Measurements from ENCODE around the gene EXOSC10.
"Not testable (repeated sequence)": the region's sequence is repeated elsewhere in the genome, so short reads cannot be mapped to it uniquely, and the experiment has no call there.

EXOSC10 gene

DNA sequence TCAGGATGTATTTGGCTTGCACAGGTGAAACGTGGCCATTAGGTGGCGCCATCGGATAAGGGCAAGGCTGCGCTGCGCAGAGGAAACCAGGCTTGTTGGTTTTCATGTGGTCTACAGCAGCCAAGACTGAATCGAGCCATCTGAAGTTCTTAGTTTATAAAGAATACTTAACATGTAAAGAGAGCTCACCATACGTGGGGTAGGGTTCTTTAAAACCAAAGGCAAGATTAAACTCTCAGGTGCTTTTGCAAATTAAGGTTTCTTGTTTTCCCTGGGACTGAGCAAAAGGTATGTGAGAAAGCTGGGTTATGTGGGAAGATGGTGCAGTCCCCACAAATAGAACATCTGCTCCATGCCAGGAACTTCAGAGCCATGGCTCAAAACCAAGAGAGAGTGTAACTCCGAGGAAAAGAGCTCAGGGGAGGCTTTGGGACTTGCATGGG is 61.9 kb downstream of the EXOSC10 start:
- CTCF ChIA-PET = interaction anchor here (0.6 to 5.3 kb wide), 72 partner anchors 9 to 712 kb away, joined by 3 to 101 read pairs (median 4); partner anchors contain the start of genes EXOSC10 and MASP2
- Mint-ChIP-seq H3K27me3 (peaks cover 4% of the 10 kb centered on the region), H3K9me3 (no peaks in the 10 kb centered on the region), H3K4me3 (no peak overlapping the region), H3K27ac (no peak overlapping the region), H3K36me3 (no peaks in the 10 kb centered on the region), H3K4me1 (peaks cover 7% of the 10 kb centered on the region)
- DNase-seq = peak; percentile 92

DNA sequence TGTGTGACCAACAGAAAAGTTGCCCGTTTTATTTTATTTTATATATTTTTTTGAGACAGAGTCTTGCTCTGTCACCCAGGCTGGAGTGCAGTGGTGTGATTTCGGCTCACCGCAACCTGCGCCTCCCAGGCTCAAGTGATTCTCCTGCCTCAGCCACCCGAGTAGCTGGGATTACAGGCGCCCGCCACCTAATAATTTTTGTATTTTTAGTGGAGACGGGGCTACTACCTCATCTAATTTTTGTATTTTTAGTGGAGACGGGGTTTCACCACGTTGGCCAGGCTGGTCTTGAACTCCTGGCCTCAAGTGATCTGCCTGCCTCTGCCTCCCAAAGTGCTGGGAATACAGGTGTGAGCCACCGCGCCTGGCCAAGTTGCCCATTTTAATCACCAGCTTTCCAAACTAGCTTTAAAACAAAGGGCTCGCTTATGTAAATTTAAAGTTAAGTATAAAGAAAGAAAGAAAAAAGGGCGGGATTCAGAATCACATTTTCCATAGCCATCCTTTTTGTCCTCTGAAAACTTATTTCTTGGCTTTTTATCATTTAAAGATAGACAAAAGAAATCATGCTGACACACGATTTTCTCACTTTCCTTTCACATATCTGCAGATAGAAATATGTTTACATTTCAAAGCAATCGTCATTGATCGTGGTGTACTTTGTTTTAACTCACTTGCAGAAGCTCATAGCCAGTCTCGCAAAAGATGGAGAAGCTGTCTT is 62.5 kb downstream of the EXOSC10 start:
- H3K36me3 Mint-ChIP-seq, H3K9me3 Mint-ChIP-seq, H3K27ac Mint-ChIP-seq, DNase-seq, H3K4me1 Mint-ChIP-seq, H3K4me3 Mint-ChIP-seq, H3K27me3 Mint-ChIP-seq: not testable (repeated sequence)
- CTCF ChIA-PET = interaction anchor here (0.6 to 5.3 kb wide), 64 partner anchors 9 to 712 kb away, joined by 3 to 101 read pairs (median 4); partner anchors contain the start of gene MASP2

DNA sequence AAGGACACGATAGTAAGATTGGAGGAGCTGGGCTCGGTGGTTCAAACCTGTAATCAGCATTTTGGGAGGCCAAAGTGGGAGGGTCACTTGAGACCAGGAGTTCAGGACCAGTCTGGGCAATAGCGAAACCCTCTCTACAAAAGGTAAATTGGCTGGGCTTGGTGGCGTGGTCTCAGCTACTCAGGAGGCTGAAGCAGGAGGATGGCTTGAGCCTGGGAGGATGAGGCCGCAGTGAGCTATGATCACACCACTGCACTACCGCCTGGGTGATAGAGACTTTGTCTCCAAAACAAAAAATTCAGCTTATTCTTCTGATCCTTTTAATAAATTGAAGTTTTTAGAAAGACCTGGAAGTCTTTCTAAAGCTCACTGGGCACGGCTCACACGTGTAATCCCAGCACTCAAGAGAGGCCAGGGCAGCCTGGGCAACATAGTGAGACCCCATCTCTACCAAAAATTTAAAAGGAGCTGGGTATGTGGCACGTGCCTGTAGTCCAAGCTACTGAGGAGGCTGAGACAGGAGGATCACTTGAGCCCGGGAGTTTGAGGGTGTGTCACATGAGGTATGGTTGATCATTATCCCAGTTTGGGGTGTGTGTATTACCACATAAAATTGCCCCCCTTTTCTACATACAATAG is 67.9 kb downstream of the EXOSC10 start:
- Mint-ChIP-seq H3K4me1 (no peaks in the 10 kb centered on the region), H3K36me3 (peaks cover 13% of the 10 kb centered on the region), H3K27me3 (peaks cover 4% of the 10 kb centered on the region), H3K27ac (peak overlapping the region; percentile 50), H3K4me3 (no peak overlapping the region), H3K9me3 (no peaks in the 10 kb centered on the region)
- DNase-seq = no peak
- CTCF ChIA-PET = interaction anchor here (1.1 kb wide), 1 partner anchor 349 kb away, joined by 4 read pairs; no protein-coding TSS in a partner anchor

DNA sequence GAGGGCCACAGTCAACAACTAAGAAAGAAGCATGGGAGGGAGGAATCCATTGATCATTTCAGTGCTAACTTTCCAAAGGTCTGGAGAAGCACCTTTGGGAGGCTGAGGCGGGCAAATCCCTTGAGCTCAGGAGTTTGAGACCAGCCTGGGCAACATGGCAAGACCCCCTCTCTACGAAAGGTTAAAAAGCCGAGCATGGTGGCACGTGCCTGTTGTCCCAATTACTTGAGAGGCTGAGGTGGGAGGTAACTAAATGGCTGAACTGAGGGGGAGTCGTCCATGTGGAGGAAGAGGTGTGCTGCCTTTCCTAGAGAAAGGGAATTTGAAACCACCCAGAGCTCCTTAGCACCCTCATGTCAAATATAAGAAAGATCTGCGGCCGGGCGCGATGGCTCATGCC is 68.8 kb downstream of the EXOSC10 start:
- Mint-ChIP-seq H3K36me3 (peaks cover 17% of the 10 kb centered on the region), H3K9me3 (no peaks in the 10 kb centered on the region), H3K4me1 (no peaks in the 10 kb centered on the region), H3K27me3 (peaks cover 4% of the 10 kb centered on the region), H3K4me3 (no peak overlapping the region), H3K27ac (no peak overlapping the region)
- no peak for DNase-seq
- CTCF ChIA-PET = interaction anchor here (1.3 kb wide), 1 partner anchor 611 kb away, joined by 3 read pairs; no protein-coding TSS in a partner anchor

DNA sequence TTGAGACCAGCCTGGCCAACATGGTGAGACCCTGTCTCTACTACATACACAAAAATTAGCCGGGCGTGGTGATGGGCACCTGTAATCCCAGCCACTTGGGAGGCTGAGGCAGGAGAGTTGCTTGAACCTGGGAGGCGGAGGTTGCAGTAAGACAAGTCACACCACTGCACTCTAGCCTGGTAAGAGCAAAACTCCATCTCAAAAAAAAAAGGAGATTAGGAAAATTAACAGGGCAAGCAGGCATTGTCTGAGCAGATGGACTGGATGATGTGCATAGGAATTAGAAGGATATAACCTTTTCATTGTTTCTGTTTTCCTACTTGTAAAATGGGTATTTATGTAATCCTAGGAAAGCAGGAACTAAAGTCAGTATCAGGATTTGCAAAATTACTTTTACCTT is 71.7 kb downstream of the EXOSC10 start:
- H3K36me3 Mint-ChIP-seq = peaks cover 38% of the 10 kb centered on the region
- CTCF ChIA-PET = interaction anchor here (1.6 kb wide), 1 partner anchor 9 kb away, joined by 5 read pairs; no protein-coding TSS in a partner anchor
- H3K4me3 Mint-ChIP-seq = no peak overlapping the region
- H3K4me1 Mint-ChIP-seq = peaks cover 3% of the 10 kb centered on the region
- H3K27ac Mint-ChIP-seq = no peak overlapping the region
- H3K27me3 Mint-ChIP-seq = no peaks in the 10 kb centered on the region
- no peaks in the 10 kb centered on the region for H3K9me3 Mint-ChIP-seq
- DNase-seq = no peak

DNA sequence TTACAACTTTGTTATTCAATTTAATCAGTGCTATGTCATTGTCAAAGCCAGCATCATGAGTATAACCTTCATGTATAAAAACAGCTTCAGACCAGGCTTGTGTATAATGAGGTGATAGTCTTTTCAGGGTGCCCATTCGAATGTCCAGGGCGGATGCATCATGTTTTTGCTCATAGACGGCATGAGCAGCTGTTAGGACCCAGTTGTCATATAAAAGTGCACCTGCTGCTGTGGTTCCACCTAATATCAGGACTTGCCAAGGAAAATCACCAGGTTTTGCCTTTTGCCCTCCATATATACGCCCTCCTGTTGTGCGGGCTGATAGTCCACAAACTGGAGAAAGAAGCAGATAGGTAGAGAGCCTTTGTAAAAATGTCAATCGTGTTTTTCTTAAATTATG is 72.4 kb downstream of the EXOSC10 start:
- Mint-ChIP-seq H3K27ac (no peak overlapping the region), H3K9me3 (no peaks in the 10 kb centered on the region), H3K4me1 (peaks cover 4% of the 10 kb centered on the region), H3K27me3 (no peaks in the 10 kb centered on the region), H3K4me3 (no peak overlapping the region), H3K36me3 (peaks cover 44% of the 10 kb centered on the region)
- CTCF ChIA-PET = interaction anchor here (1.6 kb wide), 1 partner anchor 10 kb away, joined by 5 read pairs; no protein-coding TSS in a partner anchor
- no peak for DNase-seq

DNA sequence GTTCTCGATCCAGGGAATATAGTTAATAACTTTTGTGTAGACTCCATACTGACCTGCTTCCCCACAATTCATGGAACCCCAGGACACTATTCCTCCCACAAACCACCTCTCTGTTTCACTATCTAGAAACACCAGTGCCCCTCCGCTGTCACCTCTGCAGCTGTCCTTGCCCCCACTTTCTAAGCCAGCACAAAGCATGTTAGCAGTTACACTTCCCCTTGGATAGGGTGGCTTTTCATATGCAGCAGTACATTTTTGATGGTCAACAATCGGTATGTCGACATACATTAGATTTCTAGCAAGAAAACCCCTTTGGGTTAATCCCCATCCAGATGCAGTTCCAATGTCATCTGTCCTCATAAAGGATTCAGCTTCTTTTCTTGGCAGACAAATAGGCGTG is 72.8 kb downstream of the EXOSC10 start:
- H3K36me3 Mint-ChIP-seq = peaks cover 48% of the 10 kb centered on the region
- CTCF ChIA-PET = no interaction called here

DNA sequence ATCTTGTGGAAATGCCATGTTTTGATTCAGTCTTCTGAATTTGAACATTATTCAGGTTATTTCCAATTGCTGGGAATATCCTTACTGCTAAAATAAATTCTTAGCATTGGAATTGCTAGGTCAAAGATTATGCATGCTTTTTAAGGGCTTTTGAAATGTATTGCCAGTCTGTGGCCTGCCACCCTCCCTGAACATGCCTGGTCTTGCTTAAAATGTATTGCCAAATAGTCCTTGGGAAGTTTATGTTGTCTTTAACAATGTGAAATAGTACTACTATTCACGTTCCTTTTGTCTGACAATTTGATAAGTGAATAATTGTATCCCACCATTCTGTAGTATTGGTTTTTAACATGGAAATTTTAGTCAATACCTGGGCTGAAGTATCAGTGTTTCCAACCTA is 73.6 kb downstream of the EXOSC10 start:
- H3K27ac Mint-ChIP-seq = no peak overlapping the region
- CTCF ChIA-PET = no interaction called here
- no peak overlapping the region for H3K4me3 Mint-ChIP-seq
- peaks cover 57% of the 10 kb centered on the region for H3K36me3 Mint-ChIP-seq
- no peaks in the 10 kb centered on the region for H3K9me3 Mint-ChIP-seq
- peaks cover 4% of the 10 kb centered on the region for H3K4me1 Mint-ChIP-seq
- no peaks in the 10 kb centered on the region for H3K27me3 Mint-ChIP-seq
- no peak for DNase-seq

More for the DNA sequence above, 72.8 kb downstream of the EXOSC10 start:
- DNase-seq = no peak
- H3K27ac Mint-ChIP-seq = peak overlapping the region; percentile 2
- no peaks in the 10 kb centered on the region for H3K27me3 Mint-ChIP-seq
- peaks cover 4% of the 10 kb centered on the region for H3K4me1 Mint-ChIP-seq
- H3K4me3 Mint-ChIP-seq = no peak overlapping the region
- no peaks in the 10 kb centered on the region for H3K9me3 Mint-ChIP-seq

DNA sequence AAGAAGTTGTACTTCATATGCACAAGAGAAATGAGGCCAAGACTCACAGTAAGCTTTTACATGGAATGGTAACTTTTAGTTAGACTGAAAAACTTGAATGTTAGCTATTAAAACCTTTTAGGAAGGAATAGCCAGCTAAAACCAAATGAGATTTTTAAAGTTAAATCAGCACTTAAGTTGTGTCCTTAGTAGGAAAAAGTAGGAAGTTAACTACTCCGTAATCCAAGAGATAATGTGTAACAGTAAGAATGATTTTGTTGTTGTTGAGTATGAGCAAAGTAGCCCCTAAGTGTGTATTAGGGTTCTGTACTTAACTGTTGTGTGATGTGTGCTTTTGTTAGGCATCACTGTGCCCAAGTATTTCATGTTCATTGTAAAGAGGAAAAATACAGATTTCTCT is 74.1 kb downstream of the EXOSC10 start:
- Mint-ChIP-seq H3K27ac (no peak overlapping the region), H3K9me3 (no peaks in the 10 kb centered on the region), H3K4me1 (peaks cover 4% of the 10 kb centered on the region), H3K36me3 (peaks cover 57% of the 10 kb centered on the region), H3K27me3 (no peaks in the 10 kb centered on the region), H3K4me3 (no peak overlapping the region)
- CTCF ChIA-PET = interaction anchor here (1.6 kb wide), 1 partner anchor 12 kb away, joined by 10 read pairs; no protein-coding TSS in a partner anchor
- DNase-seq = no peak

DNA sequence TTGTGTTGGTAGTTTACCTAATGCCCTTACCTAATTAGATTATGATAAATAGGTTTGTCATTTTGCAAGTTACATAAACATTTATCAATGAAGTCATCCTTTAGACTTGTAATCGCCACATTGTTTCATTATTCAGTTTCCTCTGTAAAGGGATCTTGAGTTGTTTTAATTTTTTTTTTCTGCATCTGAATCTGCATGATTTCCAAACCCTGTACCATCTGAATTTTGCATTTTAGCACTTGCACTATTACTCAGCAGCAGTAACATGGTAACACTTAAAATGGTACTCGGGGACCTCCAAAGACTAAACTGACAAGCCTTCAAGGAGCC is 74.8 kb downstream of the EXOSC10 start:
- Mint-ChIP-seq H3K27me3 (no peaks in the 10 kb centered on the region), H3K4me1 (peaks cover 4% of the 10 kb centered on the region), H3K27ac (no peak overlapping the region), H3K9me3 (no peaks in the 10 kb centered on the region), H3K4me3 (no peak overlapping the region), H3K36me3 (peaks cover 58% of the 10 kb centered on the region)
- no peak for DNase-seq
- CTCF ChIA-PET = interaction anchor here (1.6 kb wide), 1 partner anchor 13 kb away, joined by 10 read pairs; no protein-coding TSS in a partner anchor

DNA sequence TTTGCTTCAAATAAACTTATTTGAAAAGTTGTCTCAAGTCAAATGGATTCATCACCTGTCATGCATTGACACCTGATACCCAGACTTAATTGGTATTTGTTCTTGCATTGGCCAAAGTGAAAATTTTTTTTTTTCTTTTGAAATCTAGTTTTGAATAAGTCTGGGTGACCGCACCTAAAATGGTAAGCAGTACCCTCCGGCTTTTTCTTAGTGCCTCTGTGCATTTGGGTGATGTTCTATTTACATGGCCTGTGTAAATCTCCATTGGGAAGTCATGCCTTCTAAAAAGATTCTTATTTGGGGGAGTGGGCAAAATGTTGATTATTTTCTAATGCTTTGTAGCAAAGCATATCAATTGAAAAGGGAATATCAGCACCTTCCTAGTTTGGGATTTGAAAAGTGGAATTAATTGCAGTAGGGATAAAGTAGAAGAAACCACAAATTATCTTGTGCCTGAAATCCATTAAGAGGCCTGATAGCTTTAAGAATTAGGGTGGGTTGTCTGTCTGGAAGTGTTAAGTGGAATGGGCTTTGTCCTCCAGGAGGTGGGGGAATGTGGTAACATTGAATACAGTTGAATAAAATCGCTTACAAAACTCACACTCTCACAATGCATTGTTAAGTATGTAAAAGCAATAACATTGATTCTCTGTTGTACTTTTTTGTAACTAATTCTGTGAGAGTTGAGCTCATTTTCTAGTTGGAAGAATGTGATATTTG is 75.4 kb downstream of the EXOSC10 start:
- DNase-seq = no peak
- H3K9me3 Mint-ChIP-seq = no peaks in the 10 kb centered on the region
- H3K4me1 Mint-ChIP-seq = peaks cover 4% of the 10 kb centered on the region
- H3K36me3 Mint-ChIP-seq = peaks cover 61% of the 10 kb centered on the region
- no peak overlapping the region for H3K4me3 Mint-ChIP-seq
- H3K27me3 Mint-ChIP-seq = no peaks in the 10 kb centered on the region
- CTCF ChIA-PET = interaction anchor here (1.6 kb wide), 1 partner anchor 13 kb away, joined by 10 read pairs; no protein-coding TSS in a partner anchor
- no peak overlapping the region for H3K27ac Mint-ChIP-seq

DNA sequence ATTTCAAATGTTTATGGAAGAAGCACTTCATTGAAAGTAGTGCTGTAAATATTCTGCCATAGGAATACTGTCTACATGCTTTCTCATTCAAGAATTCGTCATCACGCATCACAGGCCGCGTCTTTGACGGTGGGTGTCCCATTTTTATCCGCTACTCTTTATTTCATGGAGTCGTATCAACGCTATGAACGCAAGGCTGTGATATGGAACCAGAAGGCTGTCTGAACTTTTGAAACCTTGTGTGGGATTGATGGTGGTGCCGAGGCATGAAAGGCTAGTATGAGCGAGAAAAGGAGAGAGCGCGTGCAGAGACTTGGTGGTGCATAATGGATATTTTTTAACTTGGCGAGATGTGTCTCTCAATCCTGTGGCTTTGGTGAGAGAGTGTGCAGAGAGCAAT is 76.5 kb downstream of the EXOSC10 start:
- CTCF ChIA-PET = no interaction called here

DNA sequence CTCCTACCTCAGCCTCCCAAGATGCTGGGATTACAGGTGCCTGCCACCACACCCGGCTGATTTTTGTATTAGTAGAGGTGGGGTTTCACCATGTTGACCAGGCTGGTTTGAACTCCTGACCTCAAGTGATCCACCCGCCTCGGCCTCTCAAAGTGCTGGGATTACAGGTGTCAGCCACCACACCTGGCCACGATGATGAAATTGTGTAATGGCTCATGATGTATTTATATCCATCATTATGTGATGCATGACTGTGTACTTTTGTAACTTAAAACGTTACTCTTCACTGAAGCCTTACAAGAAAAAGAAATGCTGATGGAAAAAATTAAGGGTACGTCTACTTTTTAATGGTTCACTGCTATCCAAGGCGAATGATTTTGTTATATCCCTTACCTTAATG is 79.7 kb downstream of the EXOSC10 start:
- DNase-seq = no peak
- Mint-ChIP-seq H3K27me3 (no peaks in the 10 kb centered on the region), H3K4me3 (no peak overlapping the region), H3K27ac (no peak overlapping the region), H3K9me3 (no peaks in the 10 kb centered on the region), H3K36me3 (peaks cover 71% of the 10 kb centered on the region), H3K4me1 (peaks cover 23% of the 10 kb centered on the region)
- CTCF ChIA-PET = no interaction called here

More for the DNA sequence above, 76.5 kb downstream of the EXOSC10 start:
- Mint-ChIP-seq H3K27me3 (no peaks in the 10 kb centered on the region), H3K4me1 (peaks cover 9% of the 10 kb centered on the region), H3K27ac (peak overlapping the region; percentile 55), H3K36me3 (peaks cover 72% of the 10 kb centered on the region), H3K4me3 (no peak overlapping the region), H3K9me3 (no peaks in the 10 kb centered on the region)
- DNase-seq = no peak

DNA sequence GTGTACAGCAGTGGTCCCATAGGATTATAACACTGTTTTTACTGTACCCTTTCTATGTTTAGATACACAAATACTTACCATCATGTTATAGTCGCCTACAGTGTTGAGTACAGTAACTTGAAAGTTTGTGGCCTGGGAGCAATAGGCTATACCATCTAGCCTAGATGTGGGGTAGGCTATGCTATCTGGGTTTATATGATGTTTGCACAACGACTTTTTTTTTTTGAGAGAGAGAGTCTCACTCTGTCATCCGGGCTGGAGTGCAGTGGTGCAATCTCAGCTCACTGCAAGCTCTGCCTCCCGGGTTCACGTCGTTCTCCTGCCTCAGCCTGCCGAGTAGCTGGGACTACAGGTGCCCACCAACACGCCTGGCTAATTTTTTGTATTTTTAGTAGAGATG is 80.3 kb downstream of the EXOSC10 start:
- H3K27me3 Mint-ChIP-seq, CTCF ChIA-PET, H3K4me3 Mint-ChIP-seq, DNase-seq, H3K9me3 Mint-ChIP-seq, H3K27ac Mint-ChIP-seq: not testable (repeated sequence)
- peaks cover 70% of the 10 kb centered on the region for H3K36me3 Mint-ChIP-seq
- H3K4me1 Mint-ChIP-seq = peaks cover 29% of the 10 kb centered on the region

Data from activated naive CD4-positive, alpha-beta T cell treated with anti-CD3 and anti-CD28 coated beads, Interleukin-2, amount 10 ng/mL, durations not matched to agents 7 days and 5 days (primary cell).